Stimulated activated CD4-positive, alpha-beta T cell treated with anti-CD3 and anti-CD28 coated beads, Interleukin-15, amount 100 ng/mL, for 48 hours (primary cell): ENCODE measurements around the gene UNC13B.
A peak's percentile ranks its signal among the peaks of the same experiment; 100 is the strongest.
"Not testable (repeated sequence)": the region's sequence is repeated elsewhere in the genome, so short reads cannot be mapped to it uniquely, and the experiment has no call there.

Experiments
- DNase-seq, 2 donors: peaks; one replicate each; pipeline ENCODE4 v3.0.0-alpha.2; 2020; ENCODE audit warnings: low read depth in 2 of 2

Gene UNC13B

DNA sequence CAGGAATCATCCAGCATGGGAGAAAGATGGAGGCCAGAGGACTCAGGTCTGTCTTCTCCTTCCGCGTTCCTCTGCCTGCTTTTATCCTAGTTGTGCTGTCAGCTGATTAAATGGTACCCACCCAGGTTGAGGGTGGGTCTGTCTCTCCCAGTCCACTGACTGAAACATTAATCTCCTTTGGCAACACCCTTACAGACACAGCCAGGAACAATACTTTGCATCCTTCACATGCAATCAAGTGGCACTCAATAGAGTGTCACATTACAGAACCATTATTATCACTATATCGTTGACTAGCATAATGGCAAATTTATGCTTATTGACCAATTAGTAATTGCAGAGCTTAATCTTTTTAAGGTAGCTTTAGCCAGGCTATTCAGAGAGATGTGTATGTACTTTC lies 64.8 kb downstream of the UNC13B start:
- no peak for DNase-seq

DNA sequence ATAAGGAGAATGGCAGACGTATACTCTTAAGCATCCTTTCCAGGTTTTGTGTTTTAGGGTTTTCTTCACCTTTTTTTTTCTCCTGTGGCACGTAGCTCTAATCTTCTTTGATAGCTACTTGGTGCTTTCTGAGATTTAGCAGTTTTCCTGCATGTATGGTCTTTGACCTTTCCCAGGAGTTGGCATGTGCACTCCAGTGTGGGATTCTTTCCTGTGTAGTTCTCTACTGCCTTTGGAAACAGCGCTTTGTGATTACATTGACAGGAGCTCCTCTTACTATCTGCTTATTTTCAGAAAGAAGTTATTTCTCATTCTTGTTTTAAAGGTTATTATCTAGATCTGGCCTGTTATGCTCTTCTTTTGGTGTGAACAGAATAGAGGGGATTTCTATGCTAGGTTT lies 65.5 kb downstream of the UNC13B start:
- no peak for DNase-seq

DNA sequence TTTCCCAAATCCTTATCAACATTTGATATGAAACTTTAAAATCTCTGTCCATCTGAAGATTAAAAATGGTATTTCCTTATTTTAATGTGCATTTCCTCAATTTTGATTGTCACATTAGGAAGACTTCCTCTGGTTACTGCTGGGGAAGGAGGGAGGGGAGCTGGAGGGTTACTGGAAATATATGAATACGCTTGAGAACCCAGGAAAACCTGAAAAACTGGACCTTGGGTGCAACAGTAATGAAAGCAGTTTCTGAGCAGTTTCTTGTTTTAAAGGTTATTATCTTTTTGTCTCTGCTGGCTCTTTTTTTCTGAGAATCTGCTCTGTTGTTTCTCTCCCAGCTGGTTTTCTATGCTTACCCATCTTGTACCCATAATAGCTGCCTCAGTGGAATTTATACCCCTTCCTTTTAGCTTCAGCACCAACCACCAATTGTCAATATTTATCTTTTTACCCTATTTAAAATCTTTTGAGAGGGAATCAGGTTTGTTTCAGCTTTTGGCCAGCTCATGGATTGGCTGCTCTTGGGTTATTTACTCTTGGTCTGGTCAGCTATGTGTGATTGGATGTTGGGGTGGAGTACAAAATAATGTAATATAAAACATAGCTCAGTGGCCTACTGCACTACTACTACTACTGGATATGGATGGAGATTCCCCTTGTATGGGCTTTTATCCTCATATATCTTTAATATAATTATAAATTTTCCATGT lies 67.4 kb downstream of the UNC13B start:
- DNase-seq = no peak

DNA sequence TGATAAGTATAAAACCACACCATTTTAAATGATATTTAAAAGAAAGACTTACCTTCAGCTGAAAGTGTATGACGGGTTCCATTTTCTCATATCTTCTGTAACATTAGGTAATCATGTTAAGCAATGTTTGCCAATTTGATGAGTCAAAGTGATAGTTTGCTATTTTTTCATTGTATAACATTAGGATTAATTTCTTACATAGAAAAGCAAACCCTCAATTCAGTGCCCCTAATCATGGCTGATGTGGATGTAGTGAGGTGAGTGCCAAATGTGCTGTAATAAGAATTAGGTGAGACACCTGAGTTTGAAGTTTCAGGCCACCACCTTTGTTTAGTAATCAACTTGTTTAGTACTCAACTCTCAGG lies 68.0 kb downstream of the UNC13B start:
- DNase-seq = no peak

DNA sequence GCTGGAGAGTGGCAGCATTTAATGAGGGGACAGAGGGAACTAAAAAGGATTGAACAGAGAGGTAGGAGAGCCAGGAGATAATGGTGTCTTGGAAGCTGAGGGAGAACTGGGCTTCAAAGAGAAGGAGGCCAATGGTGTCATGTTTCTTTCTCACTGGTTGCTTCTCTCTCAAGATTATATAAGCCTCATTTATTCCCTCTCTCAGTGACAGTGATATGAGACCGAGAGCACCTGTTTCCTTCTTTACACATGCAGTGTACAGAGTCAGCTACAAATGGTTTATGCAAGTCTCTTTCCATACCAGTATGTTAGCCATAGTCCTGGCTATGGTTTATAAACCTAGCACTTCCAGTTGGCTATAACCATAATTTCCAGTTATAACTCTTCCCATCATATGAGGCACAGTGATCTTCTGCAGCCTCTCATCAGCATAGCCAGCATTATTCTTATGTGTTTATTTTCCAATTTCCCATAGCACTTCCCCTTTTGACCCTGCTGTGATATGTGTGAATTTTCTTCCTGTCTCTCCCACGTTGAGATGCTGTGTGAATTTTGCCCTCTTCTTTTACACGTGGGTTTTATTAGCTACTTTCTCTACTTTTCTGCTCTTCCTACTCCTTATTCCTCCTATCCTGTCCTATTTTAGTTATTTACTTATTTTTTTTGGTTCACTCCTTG lies 71.2 kb downstream of the UNC13B start:
- no peak for DNase-seq

DNA sequence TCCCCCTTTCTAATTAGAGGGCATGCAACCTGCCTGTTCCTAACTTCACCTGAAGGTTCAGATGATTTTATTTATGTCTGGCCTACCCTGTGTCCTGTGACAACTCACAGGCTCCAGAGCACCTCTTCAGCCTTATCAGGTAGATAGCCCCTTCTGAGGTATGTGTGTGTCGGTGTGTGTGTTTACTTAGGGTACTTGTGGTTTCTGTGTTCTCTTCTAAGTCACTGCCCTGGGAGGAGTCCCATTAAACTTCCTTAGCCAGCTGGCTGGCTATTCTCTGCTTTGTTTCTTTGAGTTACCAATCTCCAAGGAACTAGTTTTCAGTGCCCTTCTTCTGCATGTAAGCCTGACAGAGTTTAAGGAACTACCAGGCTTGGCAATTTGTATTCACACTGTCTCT lies 74.9 kb downstream of the UNC13B start:
- DNase-seq = no peak

DNA sequence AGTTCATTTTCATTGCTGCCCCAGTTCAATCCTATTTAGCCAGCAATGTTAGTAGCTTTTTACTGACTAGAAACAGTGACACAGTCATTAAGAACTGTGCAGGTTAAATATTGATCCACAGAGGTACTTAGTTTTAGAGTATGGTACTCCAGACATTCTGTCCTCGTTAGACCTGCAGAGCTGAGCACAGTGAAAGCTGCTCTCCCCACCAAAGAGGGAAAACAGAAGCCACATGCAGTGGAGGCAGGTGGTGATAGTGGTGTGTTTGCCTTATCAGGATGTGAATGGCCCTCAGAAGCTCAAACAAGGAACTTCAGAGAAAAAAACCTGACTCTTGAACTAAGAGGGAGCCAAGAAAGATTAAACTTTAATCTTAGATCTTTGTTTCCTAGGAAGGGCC lies 75.5 kb downstream of the UNC13B start:
- DNase-seq = no peak

DNA sequence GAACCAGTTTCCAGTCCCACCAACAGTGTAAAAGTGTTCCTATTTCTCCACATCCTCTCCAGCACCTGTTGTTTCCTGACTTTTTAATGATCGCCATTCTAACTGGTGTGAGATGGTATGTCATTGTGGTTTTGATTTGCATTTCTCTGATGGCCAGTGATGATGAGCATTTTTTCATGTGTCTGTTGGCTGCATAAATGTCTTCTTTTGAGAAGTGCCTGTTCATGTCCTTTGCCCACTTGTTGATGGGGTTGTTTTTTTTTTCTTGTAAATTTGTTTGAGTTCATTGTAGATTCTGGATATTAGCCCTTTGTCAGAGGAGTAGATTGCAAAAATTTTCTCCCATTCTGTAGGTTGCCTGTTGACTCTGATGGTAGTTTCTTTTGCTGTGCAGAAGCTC lies 84.1 kb downstream of the UNC13B start:
- not testable (repeated sequence) for DNase-seq

DNA sequence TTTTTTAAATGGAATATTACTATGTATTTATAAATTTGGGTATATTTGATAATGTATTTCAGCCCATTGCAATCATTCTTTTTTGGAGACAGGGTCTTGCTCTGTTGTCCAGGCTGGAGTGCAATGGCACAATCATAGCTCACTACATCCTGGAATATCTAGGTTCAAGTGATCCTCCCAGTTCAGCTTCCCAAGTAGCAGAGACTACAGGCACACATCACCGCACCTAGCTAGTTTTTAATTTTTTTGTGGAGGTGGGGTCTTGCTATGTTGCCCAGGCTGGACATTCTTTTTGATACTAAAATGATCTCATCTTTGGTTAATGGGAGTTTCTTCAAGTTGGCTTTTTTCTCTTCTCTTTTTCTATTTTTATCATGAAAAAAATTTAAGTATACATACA lies 91.3 kb downstream of the UNC13B start:
- DNase-seq = no peak

DNA sequence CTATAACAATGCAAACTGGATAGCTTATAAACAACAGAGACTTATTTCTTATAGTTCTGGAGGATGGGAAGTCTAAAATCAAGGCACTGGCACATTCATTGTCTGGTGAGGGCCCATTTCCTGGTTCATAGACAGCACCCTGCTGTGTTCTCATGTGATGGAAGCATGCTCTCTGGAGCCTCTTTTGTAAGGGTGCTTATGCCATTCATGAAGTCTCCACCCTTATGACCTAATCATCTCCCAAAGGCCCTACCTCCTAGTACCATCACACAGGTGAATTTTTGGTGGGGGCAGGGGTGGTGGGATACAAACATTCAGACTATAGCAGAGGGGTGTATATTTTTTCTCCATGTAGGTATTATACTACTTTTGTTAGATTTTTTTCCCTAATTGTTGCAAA lies 92.4 kb downstream of the UNC13B start:
- no peak for DNase-seq

DNA sequence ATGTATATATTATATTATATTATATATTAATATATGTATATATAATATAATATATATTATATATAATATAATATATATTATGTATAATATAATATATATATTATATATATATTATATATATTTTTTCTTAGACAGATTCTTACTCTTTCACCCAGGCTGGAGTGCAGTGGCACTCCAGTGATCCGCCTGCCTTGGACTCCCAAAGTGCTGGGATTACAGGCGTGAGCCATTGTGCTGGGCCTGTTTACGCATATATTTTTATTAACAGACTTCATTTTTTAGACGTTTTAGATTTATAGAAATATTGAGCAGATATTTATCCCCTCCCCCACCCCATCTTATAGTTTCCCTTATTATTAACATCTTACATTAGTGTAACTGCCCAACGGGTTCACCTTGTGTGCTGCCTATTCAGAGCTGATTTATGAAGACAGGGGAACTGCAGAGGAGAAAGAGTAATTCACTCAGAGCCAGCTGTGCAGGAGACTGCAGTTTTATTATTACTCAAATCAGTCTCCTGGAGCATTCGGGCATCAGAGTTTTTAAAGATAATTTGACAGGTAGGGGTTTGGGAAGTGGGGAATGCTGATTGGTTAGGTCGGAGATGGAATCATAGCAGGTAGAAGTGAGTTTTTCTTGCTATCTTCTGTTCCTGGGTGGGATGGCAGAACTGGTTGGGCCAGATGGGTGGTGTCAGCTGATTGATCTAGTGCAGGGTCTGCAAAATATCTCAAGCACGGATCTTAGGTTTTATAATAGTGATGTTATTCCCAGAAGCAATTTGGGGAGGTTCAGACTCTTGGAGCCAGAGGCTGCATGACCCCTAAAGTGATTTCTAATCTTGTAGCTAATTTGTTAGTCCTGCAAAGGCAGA lies 93.4 kb downstream of the UNC13B start:
- no peak for DNase-seq

DNA sequence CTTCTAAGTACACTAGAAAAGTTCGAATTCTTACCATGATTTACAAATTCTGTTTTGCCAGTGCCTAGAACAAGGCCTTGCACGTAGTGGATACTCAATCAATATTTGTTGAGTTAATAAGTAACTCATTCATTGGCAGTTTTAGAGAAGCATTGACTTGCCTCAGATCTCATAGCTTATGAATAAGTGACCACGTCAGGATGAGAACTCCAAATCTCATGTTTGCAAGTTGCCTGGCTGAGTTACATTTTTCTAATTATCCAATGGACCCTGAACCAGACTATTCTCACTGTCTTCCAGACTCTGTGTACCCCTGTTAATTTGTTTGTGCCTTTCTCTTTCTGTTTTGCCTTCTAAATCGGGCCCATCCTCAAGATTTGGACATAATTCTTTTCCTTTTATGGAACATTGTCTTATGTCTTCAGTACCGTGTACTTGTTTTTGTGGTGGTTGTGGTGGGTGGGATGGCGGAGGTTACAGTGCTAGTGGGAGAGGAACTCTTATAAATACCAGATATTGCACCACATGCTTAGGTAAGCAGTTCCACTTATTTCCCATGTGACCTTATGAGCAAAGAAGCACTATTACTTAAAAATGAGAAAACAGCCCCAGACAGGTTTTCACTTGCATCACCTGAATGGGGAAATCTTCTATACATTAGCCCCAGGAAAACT lies 96.3 kb downstream of the UNC13B start:
- no peak for DNase-seq

DNA sequence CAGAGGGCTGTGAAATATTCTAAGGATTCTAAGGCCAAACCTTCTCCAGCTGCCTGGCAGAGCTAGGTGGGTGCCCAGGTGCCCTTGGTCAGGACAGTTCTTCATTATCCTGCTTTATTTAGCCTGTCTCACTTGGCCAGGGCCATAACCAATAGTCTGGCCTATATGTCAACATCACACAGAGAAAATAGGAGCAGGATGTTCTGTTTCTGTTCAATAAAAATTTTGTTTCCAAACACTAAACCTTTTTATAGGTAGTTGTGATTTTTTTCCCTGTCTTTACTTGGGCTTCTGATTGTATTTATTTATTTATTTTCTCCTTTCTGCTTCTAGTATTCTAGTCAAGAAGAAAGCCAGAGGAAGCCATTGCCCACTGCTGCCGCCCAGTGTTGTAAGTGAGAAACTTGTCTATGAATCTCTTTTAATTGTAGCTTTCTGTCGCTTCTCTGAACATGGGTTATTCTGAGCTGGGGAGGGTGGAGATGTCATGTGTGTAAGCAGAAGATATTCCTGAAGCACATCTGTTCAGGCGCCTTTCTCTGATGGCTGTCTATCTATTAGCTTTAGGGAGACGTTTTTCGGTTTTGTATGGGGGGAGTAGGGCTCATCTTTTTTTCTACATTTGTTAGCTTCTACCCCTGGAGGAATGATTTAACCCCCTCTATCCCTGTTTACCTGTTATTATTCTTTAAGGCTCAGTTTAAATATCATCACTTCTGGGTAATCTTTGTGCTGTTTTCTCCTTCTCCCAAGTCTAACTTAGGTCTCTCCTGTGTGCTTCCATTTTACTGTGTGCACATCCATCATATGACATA lies 97.1 kb downstream of the UNC13B start:
- peak; percentile 2 to 18 for DNase-seq

DNA sequence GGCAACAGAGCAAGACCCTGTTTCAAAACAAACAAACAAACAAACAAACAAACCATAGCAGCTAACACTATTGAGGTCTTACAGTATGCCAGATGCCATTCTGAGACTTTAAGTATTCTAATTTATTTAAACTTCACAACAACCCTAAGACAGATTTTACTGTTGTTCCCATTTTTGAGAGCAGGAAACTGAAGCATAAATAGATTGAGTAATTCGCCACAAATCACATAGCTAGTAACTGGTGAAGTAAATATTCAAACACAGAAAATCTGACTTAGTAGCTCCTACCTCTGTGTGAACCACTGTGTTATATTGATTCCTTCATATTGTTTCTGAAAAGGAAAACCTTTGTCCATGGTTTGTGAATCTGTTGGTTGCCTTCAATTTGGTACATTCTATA lies 98.4 kb downstream of the UNC13B start:
- no peak for DNase-seq

DNA sequence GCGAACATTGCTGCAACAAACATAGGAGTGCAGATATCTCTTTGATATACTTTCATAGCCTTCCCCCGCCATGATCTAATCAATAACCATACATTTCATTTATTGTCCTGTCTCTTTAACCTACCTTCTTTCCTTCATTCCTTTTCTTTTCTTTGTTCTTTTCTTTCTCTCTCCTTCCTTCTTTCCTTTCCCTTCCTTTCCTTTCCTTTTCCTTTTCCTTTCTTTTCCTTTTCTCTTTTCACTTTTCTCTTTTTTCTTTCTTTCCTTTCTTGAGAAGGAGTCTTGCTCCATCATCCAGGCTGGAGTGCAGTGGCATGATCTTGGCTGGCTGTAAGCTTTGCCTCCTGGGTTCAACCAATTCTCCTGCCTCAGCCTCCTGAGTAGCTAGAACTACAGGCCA lies 100.3 kb downstream of the UNC13B start:
- no peak for DNase-seq

DNA sequence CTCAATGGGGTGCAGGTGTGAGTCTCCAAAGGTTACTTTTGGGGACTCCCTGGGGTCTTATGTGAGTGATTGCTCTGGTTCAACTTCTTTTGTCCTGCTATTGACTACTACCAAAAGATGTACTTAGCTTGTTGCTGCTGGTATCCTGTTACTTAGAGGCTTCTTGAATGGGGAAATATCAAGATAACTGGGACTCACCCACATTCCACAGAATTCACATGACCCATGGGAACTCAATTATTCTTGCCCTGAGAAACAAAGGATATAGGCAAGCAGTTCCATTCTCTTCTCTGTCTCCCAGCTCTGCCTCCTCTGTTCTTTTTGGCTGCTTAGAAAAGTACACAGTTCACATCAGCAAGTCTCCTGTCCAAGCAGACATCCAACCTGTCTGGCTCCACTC lies 105.9 kb downstream of the UNC13B start:
- DNase-seq = no peak

DNA sequence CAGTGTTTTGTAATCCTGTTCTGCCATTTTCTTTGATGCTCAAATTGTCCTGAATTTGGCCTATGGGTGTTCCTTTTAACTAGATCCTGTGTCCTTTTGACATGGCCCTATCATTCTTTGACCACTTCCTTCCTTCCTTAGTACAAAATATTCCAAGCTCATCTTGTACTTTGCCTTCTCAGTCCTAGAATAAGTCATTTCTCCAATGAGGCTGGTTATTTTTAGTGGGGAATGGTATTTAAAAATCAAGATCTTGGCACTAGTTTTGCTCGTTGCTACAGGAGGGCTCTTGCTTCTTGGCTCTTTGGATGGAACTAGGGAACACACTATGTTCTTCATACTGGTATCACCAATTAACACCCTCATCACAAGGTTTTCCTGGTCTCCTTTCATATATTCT lies 108.1 kb downstream of the UNC13B start:
- DNase-seq = no peak

DNA sequence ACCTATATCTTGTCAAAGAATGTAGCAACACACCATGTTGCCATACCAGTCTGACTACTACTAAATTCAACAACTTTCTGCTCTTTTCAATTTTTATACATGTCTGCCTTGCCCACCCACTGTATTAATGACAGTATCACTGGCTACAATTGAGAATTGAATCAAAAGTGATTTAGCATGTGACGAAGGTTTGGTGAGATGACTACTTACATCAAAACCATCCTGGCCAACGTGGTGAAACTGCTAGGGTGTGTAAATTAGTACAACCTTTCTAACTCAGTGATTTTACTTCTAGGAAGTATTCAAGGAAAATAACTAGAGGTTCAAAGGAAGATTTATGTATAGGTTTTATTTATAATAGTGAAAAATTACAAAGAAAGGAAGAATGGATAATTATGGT lies 109.8 kb downstream of the UNC13B start:
- DNase-seq = no peak

DNA sequence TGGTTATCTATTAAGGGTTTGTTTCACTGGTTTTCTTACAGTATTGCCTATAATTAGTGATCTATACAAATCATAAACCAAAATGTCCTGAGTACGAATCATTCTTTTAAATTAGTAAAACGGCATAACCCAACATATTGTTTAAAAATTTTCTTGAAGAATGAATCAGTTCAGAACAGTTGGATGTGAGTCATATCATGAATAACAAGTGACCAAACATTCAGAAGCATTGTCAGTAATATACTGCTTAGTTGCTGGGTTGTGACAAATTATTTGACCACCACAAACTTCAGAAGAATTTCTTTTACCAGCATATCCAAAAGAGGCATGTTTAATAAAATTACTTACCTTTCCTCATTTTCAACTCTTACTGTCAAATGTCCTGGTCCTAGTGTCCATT lies 111.2 kb downstream of the UNC13B start:
- no peak for DNase-seq

DNA sequence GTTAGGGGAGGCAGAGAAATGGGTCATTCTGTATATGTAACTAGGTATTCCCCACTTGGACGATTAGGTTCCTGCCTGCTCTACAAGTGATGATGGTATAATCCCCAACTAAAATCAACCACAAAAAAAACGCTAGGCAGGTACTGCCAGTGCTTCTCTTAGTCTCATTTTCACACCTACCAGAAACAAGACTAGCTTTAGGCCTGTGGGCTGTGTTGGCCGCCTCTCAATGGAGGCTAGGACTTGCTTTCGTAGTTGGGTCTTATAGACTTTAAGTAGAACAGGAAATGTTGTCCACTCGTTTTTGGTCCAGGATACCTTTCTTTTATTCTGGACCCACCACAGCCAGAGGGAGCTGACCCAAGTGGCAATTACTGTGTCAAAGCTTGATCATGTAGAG lies 111.8 kb downstream of the UNC13B start:
- no peak for DNase-seq

DNA sequence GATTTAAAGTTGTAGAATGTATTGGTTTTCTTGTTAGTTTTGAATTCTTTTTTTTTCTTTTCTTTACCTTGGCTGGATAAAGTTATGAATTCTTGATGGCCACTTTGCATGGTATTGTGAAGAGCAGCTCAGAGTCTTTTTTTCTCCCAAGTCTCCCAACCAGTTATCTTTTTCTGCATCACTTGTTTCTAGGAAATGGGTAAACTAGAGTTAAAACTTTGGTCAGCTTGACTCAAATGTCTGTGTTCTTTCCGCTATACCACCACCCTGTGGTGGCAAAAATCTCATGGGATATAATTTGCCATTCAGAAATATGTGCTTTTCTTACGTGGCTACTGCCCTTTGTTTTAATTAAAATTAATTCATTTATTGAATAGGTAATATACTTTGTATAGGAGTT lies 113.2 kb downstream of the UNC13B start:
- no peak for DNase-seq

DNA sequence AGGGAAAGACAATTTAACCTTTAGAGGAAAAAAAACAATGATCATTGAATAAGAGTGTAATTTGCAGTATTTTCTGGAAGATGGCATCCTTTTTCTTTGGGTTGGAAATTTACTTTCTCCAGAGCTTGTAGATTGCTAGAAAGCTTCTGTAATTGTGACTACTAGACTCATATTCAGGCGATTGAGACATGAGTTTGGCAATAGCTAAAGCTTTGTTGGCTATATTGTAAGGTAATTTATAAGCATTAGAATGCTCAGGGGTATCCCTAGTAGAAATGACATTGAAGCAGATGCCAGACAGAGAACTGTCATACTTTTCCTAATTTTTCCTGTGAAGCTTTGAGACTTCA lies 115.3 kb downstream of the UNC13B start:
- no peak for DNase-seq
